ENCODE measurements around the gene GDF2. TPM values are rescaled to one million over a fixed set of nuclear protein-coding genes. Genes with fewer than 3 reads are reported as not detected.

The GDF2 gene
- total RNA-seq, 1 experiment from 2014 or later, result not detected

- no peak overlapping the region for H4K91ac ChIP-seq (ENCODE audit: insufficient read length, low read depth, low read length)
- H2BK15ac ChIP-seq (ENCODE audit: low read depth, low read length), result no peak overlapping the region
- DNase-seq, result no peak
- Mint-ChIP-seq H3K4me1 (peaks cover 0 to 4% of the 10 kb centered on the region in 2 experiments; a peak in 1 of 4 replicates), H3K27ac (no peak overlapping the region), H3K36me3 (ENCODE audit: insufficient read depth in 1 of 3, low read depth in 3 of 3) (no peaks in the 10 kb centered on the region), H3K4me3 (no peak overlapping the region; a peak in 1 of 5 replicates), H3K9me3 (no peaks in the 10 kb centered on the region), H3K27me3 (ENCODE audit: low read depth) (no peaks in the 10 kb centered on the region; the same call in none of the 2 replicates)
- no peaks in the 10 kb centered on the region for H3K79me1 ChIP-seq (ENCODE audit: insufficient read depth, low read depth, low read length, poor library complexity, severe bottlenecking)
- no peak overlapping the region for H4K8ac ChIP-seq (replicated peaks; ENCODE audit: insufficient read length, low read depth, low read length)
- no peak overlapping the region for H4K5ac ChIP-seq (ENCODE audit: insufficient read length, low read depth, low read length)
- no peak overlapping the region for H3K27ac ChIP-seq (ENCODE audit: insufficient read length, low read depth, low read length)
- no peak overlapping the region for H3K14ac ChIP-seq (ENCODE audit: insufficient read depth, low read length)
- H4K20me1 ChIP-seq (ENCODE audit: control insufficient read depth, insufficient read depth, insufficient read length), result no peaks in the 10 kb centered on the region
- no CpG with 5 or more reads among the region's 22 CpGs for WGBS (ENCODE audit: extremely low coverage, insufficient read length, low lambda C conversion rate)
- no peak overlapping the region for H3K4ac ChIP-seq (ENCODE audit: low read depth, low read length)
- no peak overlapping the region for H3K9ac ChIP-seq (ENCODE audit: extremely low read depth, insufficient read length, low read length)
- H3K23ac ChIP-seq (ENCODE audit: insufficient read length, low read depth, low read length), result no peak overlapping the region
- H3K56ac ChIP-seq (ENCODE audit: insufficient read length, low read depth, low read length), result no peak overlapping the region
- no peak overlapping the region for H2BK5ac ChIP-seq (ENCODE audit: insufficient read length, low read length)
- H3K27me3 ChIP-seq (ENCODE audit: insufficient read depth, low read length), result no peaks in the 10 kb centered on the region
- no peak overlapping the region for H3T11ph ChIP-seq (ENCODE audit: low read length)
- H3K4me2 ChIP-seq (ENCODE audit: insufficient read depth, insufficient read length, low read length), result no peak overlapping the region
- no peaks in the 10 kb centered on the region for H3K79me2 ChIP-seq (ENCODE audit: insufficient read depth, low read length)
- no peak overlapping the region for H3K18ac ChIP-seq (ENCODE audit: insufficient read length, low read depth, low read length)
- H3K4me1 ChIP-seq (ENCODE audit: insufficient read depth, low read length), result no peaks in the 10 kb centered on the region
- no peak overlapping the region for H2BK20ac ChIP-seq (ENCODE audit: low read depth, low read length, poor library complexity, severe bottlenecking)
- H2BK120ac ChIP-seq (ENCODE audit: low read depth, low read length, poor library complexity, severe bottlenecking), result no peak overlapping the region
- H3K23me2 ChIP-seq (ENCODE audit: insufficient read length, low read depth, low read length, poor library complexity, severe bottlenecking), result no peaks in the 10 kb centered on the region
- no peak overlapping the region for H2BK12ac ChIP-seq (ENCODE audit: insufficient read length, low read depth, low read length)
- no peak overlapping the region for H2AK5ac ChIP-seq (ENCODE audit: insufficient read length, low read length)
- no peak for TF ChIP-seq CTCF (conservative IDR thresholded peaks at IDR 0.05)
- H3K9me3 ChIP-seq (ENCODE audit: control insufficient read depth, low read depth, low read length), result no peaks in the 10 kb centered on the region
- no peak overlapping the region for H2AFZ ChIP-seq (ENCODE audit: low read length)
These were observed 27.3 kb downstream of the GDF2 start for GRCh38 chr10:47349516-47349915.
